ENCODE results near the gene SLC7A9. TPM values are rescaled to one million over a fixed set of nuclear protein-coding genes. Genes with fewer than 3 reads are reported as not detected.

SLC7A9 gene
- total and polyA plus RNA-seq, 2 experiments from 2014 or later: 0.19 TPM; not detected in 1

DNA sequence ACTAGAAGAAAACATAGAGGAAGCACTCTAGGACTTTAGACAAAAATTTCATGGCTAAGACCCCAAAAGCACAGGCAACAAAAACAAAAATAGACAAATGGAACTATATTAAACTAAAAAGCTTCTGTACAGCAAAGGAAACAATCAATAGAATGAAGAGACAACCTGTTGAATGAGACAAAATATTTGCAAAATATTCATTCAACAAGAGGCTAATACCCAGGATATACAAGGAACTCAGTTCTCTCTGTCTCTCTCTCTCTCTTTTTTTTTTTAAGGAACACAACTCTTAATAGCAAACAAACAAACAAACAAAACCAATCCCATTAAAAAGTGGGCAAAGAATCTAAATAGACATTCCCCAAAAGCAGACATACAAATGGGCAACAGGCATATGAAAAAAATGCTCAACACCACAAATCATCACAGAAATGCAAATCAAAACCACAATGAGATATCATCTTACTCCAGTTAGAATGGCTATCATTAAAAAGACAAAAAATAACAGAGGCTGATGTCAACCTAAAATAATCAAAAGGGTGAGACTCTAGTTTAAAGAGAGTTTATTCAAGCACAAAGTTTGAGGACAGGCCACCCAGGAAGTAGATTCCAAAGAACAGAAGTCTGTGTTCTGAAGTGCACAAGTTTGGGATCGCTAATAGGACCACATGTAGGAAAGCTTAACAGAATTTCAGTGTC, 27.1 kb upstream of the SLC7A9 start:
- Histone ChIP-seq H3K27me3 (ENCODE audit: insufficient read depth) (no peaks in the 10 kb centered on the region), H3K4me1 (ENCODE audit: insufficient read depth) (peaks cover 3% of the 10 kb centered on the region; the same call in 1 of the 2 replicates), H3K79me2 (replicated peaks; ENCODE audit: insufficient read depth) (no peaks in the 10 kb centered on the region), H2AFZ (no peak overlapping the region), H3K4me3 (no peak overlapping the region), H4K20me1 (replicated peaks; ENCODE audit: insufficient read depth) (no peaks in the 10 kb centered on the region), H3K9me2 (ENCODE audit: insufficient read depth) (no peaks in the 10 kb centered on the region), H3K4me2 (no peak overlapping the region), H3K27ac (ENCODE audit: low read depth) (no peak overlapping the region), H3K36me3 (ENCODE audit: insufficient read depth) (peaks cover 6% of the 10 kb centered on the region; the same call in 1 of the 2 replicates), H3F3A (replicated peaks; ENCODE audit: low read depth) (no peaks in the 10 kb centered on the region)
- H3K36me3 Mint-ChIP-seq (ENCODE audit: low read depth): peaks cover 24% of the 10 kb centered on the region
- H3K4me3 Mint-ChIP-seq: no peak overlapping the region
- TF ChIP-seq POLR2AphosphoS5 (IDR thresholded peaks at IDR 0.05; ENCODE audit: low read depth): no peak
- no peak for TF ChIP-seq JUNB (IDR thresholded peaks at IDR 0.05; ENCODE audit: unreplicated experiment)
- TF ChIP-seq CREB1 (CRISPR knock-in tag; IDR thresholded peaks at IDR 0.05; ENCODE audit: low read depth): no peak
- no peak for TF ChIP-seq EZH2 (IDR thresholded peaks at IDR 0.05; ENCODE audit: low read depth, unreplicated experiment)
- TF ChIP-seq EZH2phosphoT487 (IDR thresholded peaks at IDR 0.05; ENCODE audit: unreplicated experiment): no peak
- TF ChIP-seq, protein P1, sequence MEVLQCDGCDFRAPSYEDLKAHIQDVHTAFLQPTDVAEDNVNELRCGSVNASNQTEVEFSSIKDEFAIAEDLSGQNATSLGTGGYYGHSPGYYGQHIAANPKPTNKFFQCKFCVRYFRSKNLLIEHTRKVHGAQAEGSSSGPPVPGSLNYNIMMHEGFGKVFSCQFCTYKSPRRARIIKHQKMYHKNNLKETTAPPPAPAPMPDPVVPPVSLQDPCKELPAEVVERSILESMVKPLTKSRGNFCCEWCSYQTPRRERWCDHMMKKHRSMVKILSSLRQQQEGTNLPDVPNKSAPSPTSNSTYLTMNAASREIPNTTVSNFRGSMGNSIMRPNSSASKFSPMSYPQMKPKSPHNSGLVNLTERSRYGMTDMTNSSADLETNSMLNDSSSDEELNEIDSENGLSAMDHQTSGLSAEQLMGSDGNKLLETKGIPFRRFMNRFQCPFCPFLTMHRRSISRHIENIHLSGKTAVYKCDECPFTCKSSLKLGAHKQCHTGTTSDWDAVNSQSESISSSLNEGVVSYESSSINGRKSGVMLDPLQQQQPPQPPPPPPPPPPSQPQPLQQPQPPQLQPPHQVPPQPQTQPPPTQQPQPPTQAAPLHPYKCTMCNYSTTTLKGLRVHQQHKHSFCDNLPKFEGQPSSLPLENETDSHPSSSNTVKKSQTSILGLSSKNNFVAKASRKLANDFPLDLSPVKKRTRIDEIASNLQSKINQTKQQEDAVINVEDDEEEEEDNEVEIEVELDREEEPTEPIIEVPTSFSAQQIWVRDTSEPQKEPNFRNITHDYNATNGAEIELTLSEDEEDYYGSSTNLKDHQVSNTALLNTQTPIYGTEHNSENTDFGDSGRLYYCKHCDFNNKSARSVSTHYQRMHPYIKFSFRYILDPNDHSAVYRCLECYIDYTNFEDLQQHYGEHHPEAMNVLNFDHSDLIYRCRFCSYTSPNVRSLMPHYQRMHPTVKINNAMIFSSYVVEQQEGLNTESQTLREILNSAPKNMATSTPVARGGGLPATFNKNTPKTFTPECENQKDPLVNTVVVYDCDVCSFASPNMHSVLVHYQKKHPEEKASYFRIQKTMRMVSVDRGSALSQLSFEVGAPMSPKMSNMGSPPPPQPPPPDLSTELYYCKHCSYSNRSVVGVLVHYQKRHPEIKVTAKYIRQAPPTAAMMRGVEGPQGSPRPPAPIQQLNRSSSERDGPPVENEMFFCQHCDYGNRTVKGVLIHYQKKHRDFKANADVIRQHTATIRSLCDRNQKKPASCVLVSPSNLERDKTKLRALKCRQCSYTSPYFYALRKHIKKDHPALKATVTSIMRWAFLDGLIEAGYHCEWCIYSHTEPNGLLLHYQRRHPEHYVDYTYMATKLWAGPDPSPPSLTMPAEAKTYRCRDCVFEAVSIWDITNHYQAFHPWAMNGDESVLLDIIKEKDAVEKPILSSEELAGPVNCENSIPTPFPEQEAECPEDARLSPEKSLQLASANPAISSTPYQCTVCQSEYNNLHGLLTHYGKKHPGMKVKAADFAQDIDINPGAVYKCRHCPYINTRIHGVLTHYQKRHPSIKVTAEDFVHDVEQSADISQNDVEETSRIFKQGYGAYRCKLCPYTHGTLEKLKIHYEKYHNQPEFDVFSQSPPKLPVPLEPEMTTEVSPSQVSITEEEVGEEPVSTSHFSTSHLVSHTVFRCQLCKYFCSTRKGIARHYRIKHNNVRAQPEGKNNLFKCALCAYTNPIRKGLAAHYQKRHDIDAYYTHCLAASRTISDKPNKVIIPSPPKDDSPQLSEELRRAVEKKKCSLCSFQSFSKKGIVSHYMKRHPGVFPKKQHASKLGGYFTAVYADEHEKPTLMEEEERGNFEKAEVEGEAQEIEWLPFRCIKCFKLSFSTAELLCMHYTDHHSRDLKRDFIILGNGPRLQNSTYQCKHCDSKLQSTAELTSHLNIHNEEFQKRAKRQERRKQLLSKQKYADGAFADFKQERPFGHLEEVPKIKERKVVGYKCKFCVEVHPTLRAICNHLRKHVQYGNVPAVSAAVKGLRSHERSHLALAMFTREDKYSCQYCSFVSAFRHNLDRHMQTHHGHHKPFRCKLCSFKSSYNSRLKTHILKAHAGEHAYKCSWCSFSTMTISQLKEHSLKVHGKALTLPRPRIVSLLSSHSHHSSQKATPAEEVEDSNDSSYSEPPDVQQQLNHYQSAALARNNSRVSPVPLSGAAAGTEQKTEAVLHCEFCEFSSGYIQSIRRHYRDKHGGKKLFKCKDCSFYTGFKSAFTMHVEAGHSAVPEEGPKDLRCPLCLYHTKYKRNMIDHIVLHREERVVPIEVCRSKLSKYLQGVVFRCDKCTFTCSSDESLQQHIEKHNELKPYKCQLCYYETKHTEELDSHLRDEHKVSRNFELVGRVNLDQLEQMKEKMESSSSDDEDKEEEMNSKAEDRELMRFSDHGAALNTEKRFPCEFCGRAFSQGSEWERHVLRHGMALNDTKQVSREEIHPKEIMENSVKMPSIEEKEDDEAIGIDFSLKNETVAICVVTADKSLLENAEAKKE (CRISPR knock-in tag; IDR thresholded peaks at IDR 0.05): no peak
- no peak for TF ChIP-seq STAT1 (IDR thresholded peaks at IDR 0.05; ENCODE audit: unreplicated experiment)
- H3K9me3 Mint-ChIP-seq: peaks cover 8% of the 10 kb centered on the region
- peaks cover 8% of the 10 kb centered on the region; the same call in 2 of the 3 replicates for H3K4me1 Mint-ChIP-seq
- H3K27ac Mint-ChIP-seq: no peak overlapping the region
- no peaks in the 10 kb centered on the region for H3K27me3 Mint-ChIP-seq (ENCODE audit: insufficient read depth, low read depth, poor library complexity)
- no peak for ATAC-seq
- no peak for DNase-seq (ENCODE audit: low spot score)

Measured in GM23338 (cell line).